Activated naive CD8-positive, alpha-beta T cell treated with anti-CD3 and anti-CD28 coated beads, Interleukin-2, amount 50 U/mL, for 24 hours (primary cell): ENCODE results near the gene MCIDAS.

Source experiments
- ATAC-seq: fragments of 150-1000 bp; cut with Tn5 transposase; one replicate; pipeline ENCODE4 v1.10.0; 2021
- DNase-seq: peaks from one replicate; pipeline ENCODE4 v3.0.0; 2021
- H3K27ac Mint-ChIP-seq: one replicate; pipeline ENCODE4 v1.8.0; 2021; ENCODE audit warnings: mild to moderate bottlenecking, mixed read lengths
- H3K27me3 Mint-ChIP-seq: one replicate; pipeline ENCODE4 v1.8.0; 2021; ENCODE audit warnings: mixed read lengths
- H3K36me3 Mint-ChIP-seq: one replicate; pipeline ENCODE4 v1.8.0; 2021; ENCODE audit warnings: low read depth, mixed read lengths
- H3K4me1 Mint-ChIP-seq: one replicate; pipeline ENCODE4 v1.8.0; 2021; ENCODE audit warnings: mixed read lengths
- H3K4me3 Mint-ChIP-seq: one replicate; pipeline ENCODE4 v1.8.0; 2021; ENCODE audit warnings: mild to moderate bottlenecking, moderate library complexity, mixed read lengths
- H3K9me3 Mint-ChIP-seq: one replicate; pipeline ENCODE4 v1.8.0; 2021; ENCODE audit warnings: mixed read lengths

The MCIDAS gene

GRCh38 chr5:55226934-55227663, at the start of gene MCIDAS:
Gene MCIDAS (minus strand): TSS chr5:55227315. CDS start chr5:55227138, 177 bp downstream.
- Mint-ChIP-seq H3K4me3 (peak within 1 kb of the TSS; percentile 72), H3K27me3 (peaks cover 89% of the 10 kb centered on the region), H3K4me1 (peaks cover 41% of the 10 kb centered on the region), H3K27ac (peak within 1 kb of the TSS; percentile 31), H3K36me3 (no peaks in the 10 kb centered on the region), H3K9me3 (no peaks in the 10 kb centered on the region)
- peak; percentile 58 for ATAC-seq
- peak; percentile 75 for DNase-seq

- no peak for ATAC-seq
- no peak overlapping the region for H3K27ac Mint-ChIP-seq
- no peak overlapping the region for H3K4me3 Mint-ChIP-seq
- H3K36me3 Mint-ChIP-seq: peaks cover 53% of the 10 kb centered on the region
- H3K4me1 Mint-ChIP-seq: no peaks in the 10 kb centered on the region
- H3K9me3 Mint-ChIP-seq: no peaks in the 10 kb centered on the region
- H3K27me3 Mint-ChIP-seq: no peaks in the 10 kb centered on the region
- DNase-seq: no peak
Measured at GRCh38 chr5:55276771-55277170, 49.7 kb upstream of the MCIDAS start.

GRCh38 chr5:55258339-55258738, 31.2 kb upstream of the MCIDAS start:
- H3K4me1 Mint-ChIP-seq: no peaks in the 10 kb centered on the region
- peaks cover 45% of the 10 kb centered on the region for H3K36me3 Mint-ChIP-seq
- ATAC-seq (no peak), DNase-seq (no peak)
- H3K4me3 Mint-ChIP-seq: no peak overlapping the region
- no peak overlapping the region for H3K27ac Mint-ChIP-seq
- H3K27me3 Mint-ChIP-seq: no peaks in the 10 kb centered on the region
- no peaks in the 10 kb centered on the region for H3K9me3 Mint-ChIP-seq

- no peaks in the 10 kb centered on the region for H3K4me1 Mint-ChIP-seq
- H3K9me3 Mint-ChIP-seq: no peaks in the 10 kb centered on the region
- no peak for DNase-seq
- no peak overlapping the region for H3K4me3 Mint-ChIP-seq
- peak; percentile 36 for ATAC-seq
- H3K27ac Mint-ChIP-seq: no peak overlapping the region
- peaks cover 2% of the 10 kb centered on the region for H3K27me3 Mint-ChIP-seq
- H3K36me3 Mint-ChIP-seq: peaks cover 29% of the 10 kb centered on the region
Measured at GRCh38 chr5:55254802-55255201, 27.7 kb upstream of the MCIDAS start.

GRCh38 chr5:55250064-55250463, 22.9 kb upstream of the MCIDAS start:
- Mint-ChIP-seq H3K27me3 (peaks cover 2% of the 10 kb centered on the region), H3K36me3 (peaks cover 7% of the 10 kb centered on the region), H3K27ac (no peak overlapping the region), H3K4me3 (no peak overlapping the region), H3K4me1 (no peaks in the 10 kb centered on the region), H3K9me3 (peaks cover 14% of the 10 kb centered on the region)
- DNase-seq: no peak
- ATAC-seq: no peak

- no peak overlapping the region for H3K27ac Mint-ChIP-seq
- H3K4me3 Mint-ChIP-seq: no peak overlapping the region
- peaks cover 23% of the 10 kb centered on the region for H3K27me3 Mint-ChIP-seq
- H3K9me3 Mint-ChIP-seq: no peaks in the 10 kb centered on the region
- ATAC-seq (no peak), DNase-seq (no peak)
- no peaks in the 10 kb centered on the region for H3K36me3 Mint-ChIP-seq
- H3K4me1 Mint-ChIP-seq: no peaks in the 10 kb centered on the region
Measured at GRCh38 chr5:55241746-55242145, 14.6 kb upstream of the MCIDAS start.

- H3K36me3 Mint-ChIP-seq: no peaks in the 10 kb centered on the region
- no peak for DNase-seq
- H3K27me3 Mint-ChIP-seq: peaks cover 55% of the 10 kb centered on the region
- peaks cover 13% of the 10 kb centered on the region for H3K4me1 Mint-ChIP-seq
- ATAC-seq: no peak
- no peak overlapping the region for H3K27ac Mint-ChIP-seq
- no peaks in the 10 kb centered on the region for H3K9me3 Mint-ChIP-seq
- H3K4me3 Mint-ChIP-seq: no peak overlapping the region
Measured at GRCh38 chr5:55236800-55237199, 9.7 kb upstream of the MCIDAS start.

GRCh38 chr5:55234121-55234700, 7.1 kb upstream of the MCIDAS start:
- peaks cover 27% of the 10 kb centered on the region for H3K4me1 Mint-ChIP-seq
- no peak overlapping the region for H3K27ac Mint-ChIP-seq
- H3K9me3 Mint-ChIP-seq: no peaks in the 10 kb centered on the region
- no peaks in the 10 kb centered on the region for H3K36me3 Mint-ChIP-seq
- no peak for DNase-seq
- H3K27me3 Mint-ChIP-seq: peaks cover 72% of the 10 kb centered on the region
- peak overlapping the region; percentile 78 for H3K4me3 Mint-ChIP-seq
- no peak for ATAC-seq

- H3K27me3 Mint-ChIP-seq: peaks cover 77% of the 10 kb centered on the region
- no peaks in the 10 kb centered on the region for H3K9me3 Mint-ChIP-seq
- H3K27ac Mint-ChIP-seq: peak within 1 kb of the TSS; percentile 53
- ATAC-seq: peak; percentile 89
- no peaks in the 10 kb centered on the region for H3K36me3 Mint-ChIP-seq
- DNase-seq: peak; percentile 67
- H3K4me3 Mint-ChIP-seq: peak within 1 kb of the TSS; percentile 78
- peaks cover 27% of the 10 kb centered on the region for H3K4me1 Mint-ChIP-seq
Measured at GRCh38 chr5:55232985-55233928, 6.1 kb upstream of the MCIDAS start, which contains the start of gene CCNO. Gene CCNO (minus strand): TSS chr5:55233608. CDS start chr5:55233523, 85 bp downstream.

GRCh38 chr5:55232271-55232984, 5.3 kb upstream of the MCIDAS start:
- peak overlapping the region; percentile 53 for H3K27ac Mint-ChIP-seq
- peaks cover 33% of the 10 kb centered on the region for H3K4me1 Mint-ChIP-seq
- DNase-seq (no peak), ATAC-seq (no peak)
- H3K36me3 Mint-ChIP-seq: no peaks in the 10 kb centered on the region
- peak overlapping the region; percentile 76 for H3K4me3 Mint-ChIP-seq
- peaks cover 81% of the 10 kb centered on the region for H3K27me3 Mint-ChIP-seq
- H3K9me3 Mint-ChIP-seq: no peaks in the 10 kb centered on the region

GRCh38 chr5:55231919-55232270, 4.8 kb upstream of the MCIDAS start:
- H3K9me3 Mint-ChIP-seq: no peaks in the 10 kb centered on the region
- no peak overlapping the region for H3K27ac Mint-ChIP-seq
- no peaks in the 10 kb centered on the region for H3K36me3 Mint-ChIP-seq
- DNase-seq (no peak), ATAC-seq (no peak)
- H3K4me1 Mint-ChIP-seq: peaks cover 33% of the 10 kb centered on the region
- peak overlapping the region; percentile 76 for H3K4me3 Mint-ChIP-seq
- H3K27me3 Mint-ChIP-seq: peaks cover 82% of the 10 kb centered on the region

GRCh38 chr5:55231029-55231918, 4.2 kb upstream of the MCIDAS start:
- no peak for DNase-seq
- Mint-ChIP-seq H3K4me1 (peaks cover 35% of the 10 kb centered on the region), H3K27ac (no peak overlapping the region), H3K36me3 (no peaks in the 10 kb centered on the region), H3K27me3 (peaks cover 77% of the 10 kb centered on the region), H3K9me3 (no peaks in the 10 kb centered on the region), H3K4me3 (peak overlapping the region; percentile 76)
- ATAC-seq: no peak

GRCh38 chr5:55230086-55230629, 3.0 kb upstream of the MCIDAS start:
- H3K27me3 Mint-ChIP-seq: peaks cover 83% of the 10 kb centered on the region
- ATAC-seq (no peak), DNase-seq (no peak)
- no peak overlapping the region for H3K4me3 Mint-ChIP-seq
- peaks cover 38% of the 10 kb centered on the region for H3K4me1 Mint-ChIP-seq
- no peaks in the 10 kb centered on the region for H3K36me3 Mint-ChIP-seq
- H3K9me3 Mint-ChIP-seq: no peaks in the 10 kb centered on the region
- no peak overlapping the region for H3K27ac Mint-ChIP-seq
